HL-60 (cell line): ENCODE measurements around the gene MSRB3.

Source experiments
- DNase-seq, 2 experiments: peaks; one replicate each; pipeline ENCODE4 v3.0.0-alpha.2; 2010 to 2020; ENCODE audit warnings: low read depth in 1 of 2, low spot score in 1 of 2
- H3K27ac ChIP-seq: fragments of 250-450 bp; sonication (Bioruptor Pico); replicated peaks from 2 replicates; pipeline ENCODE4 v1.5.1; 2020; ENCODE audit warnings: mild to moderate bottlenecking, moderate library complexity
- H3K27me3 ChIP-seq: fragments of 250-450 bp; sonication (Bioruptor Pico); 2 replicates; pipeline ENCODE4 v1.5.1; 2021; ENCODE audit warnings: mild to moderate bottlenecking, moderate library complexity; ENCODE audit not compliant: insufficient read depth, poor library complexity, severe bottlenecking
- H3K4me3 ChIP-seq: replicated peaks from 2 replicates; pipeline ENCODE4 v1.5.1; 2011; ENCODE audit warnings: mild to moderate bottlenecking, control low read depth, low read length; ENCODE audit not compliant: insufficient read depth
- GABPA ChIP-seq: IDR thresholded peaks from 2 replicates; pipeline ENCODE4 v1.6.1; 2012; ENCODE audit warnings: low read depth
- POLR2AphosphoS5 ChIP-seq: IDR thresholded peaks from 2 replicates; pipeline ENCODE4 v1.6.1; 2012; ENCODE audit warnings: low read depth
- REST ChIP-seq: IDR thresholded peaks from 2 replicates; pipeline ENCODE4 v1.6.1; 2012; ENCODE audit warnings: low read depth; ENCODE audit not compliant: insufficient replicate concordance
- SPI1 ChIP-seq: IDR thresholded peaks from 2 replicates; pipeline ENCODE4 v1.6.1; 2012; ENCODE audit warnings: low read depth, mild to moderate bottlenecking, borderline replicate concordance
- TF ChIP-seq, protein P1 (sequence below): IDR thresholded peaks from one replicate; pipeline ENCODE4 v1.5.1; 2011; ENCODE audit warnings: low read length, control low read depth, inconsistent platforms; ENCODE audit not compliant: insufficient read depth

MSRB3 gene

DNA sequence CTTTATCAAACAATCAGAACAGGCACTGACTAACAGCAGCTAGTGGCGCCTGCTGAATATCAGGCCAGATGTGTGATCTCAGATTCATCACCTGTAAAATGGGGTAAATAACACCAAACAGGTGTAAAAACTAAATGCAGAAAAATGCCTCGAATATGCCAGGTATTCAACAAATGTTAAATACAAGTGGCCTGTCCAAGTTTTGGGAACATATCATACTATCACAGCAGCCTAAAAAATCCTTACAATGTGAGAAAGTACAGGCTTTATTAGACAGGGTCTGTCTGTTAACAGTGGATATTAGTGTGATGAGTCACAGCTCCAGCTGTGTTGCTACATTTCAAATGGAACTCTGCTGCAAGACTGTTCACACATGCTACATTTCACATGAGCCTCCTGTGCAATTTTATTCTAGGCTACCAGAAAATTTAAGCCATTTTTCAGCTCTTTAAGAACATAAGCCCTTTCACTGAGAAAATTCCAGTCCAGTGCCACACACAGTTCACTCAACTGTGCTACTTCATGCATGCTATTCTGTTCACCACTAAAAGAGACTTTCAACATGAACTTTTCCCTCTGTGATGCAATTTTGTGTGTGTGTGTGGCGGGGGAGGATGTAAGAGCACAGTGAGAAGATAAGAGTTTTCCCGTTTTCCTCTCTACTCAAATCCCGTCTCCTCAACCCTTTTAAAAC lies 56.7 kb downstream of the MSRB3 start:
- Histone ChIP-seq H3K27me3 (no peaks in the 10 kb centered on the region), H3K4me3 (no peak overlapping the region), H3K27ac (no peak overlapping the region)
- DNase-seq: peak in 1 of 2 experiments; percentile 10
- TF ChIP-seq POLR2AphosphoS5 (no peak), GABPA (no peak)

- H3K27me3 ChIP-seq: no peaks in the 10 kb centered on the region
- DNase-seq: no peak
- H3K27ac ChIP-seq: no peak overlapping the region
- TF ChIP-seq, protein P1, sequence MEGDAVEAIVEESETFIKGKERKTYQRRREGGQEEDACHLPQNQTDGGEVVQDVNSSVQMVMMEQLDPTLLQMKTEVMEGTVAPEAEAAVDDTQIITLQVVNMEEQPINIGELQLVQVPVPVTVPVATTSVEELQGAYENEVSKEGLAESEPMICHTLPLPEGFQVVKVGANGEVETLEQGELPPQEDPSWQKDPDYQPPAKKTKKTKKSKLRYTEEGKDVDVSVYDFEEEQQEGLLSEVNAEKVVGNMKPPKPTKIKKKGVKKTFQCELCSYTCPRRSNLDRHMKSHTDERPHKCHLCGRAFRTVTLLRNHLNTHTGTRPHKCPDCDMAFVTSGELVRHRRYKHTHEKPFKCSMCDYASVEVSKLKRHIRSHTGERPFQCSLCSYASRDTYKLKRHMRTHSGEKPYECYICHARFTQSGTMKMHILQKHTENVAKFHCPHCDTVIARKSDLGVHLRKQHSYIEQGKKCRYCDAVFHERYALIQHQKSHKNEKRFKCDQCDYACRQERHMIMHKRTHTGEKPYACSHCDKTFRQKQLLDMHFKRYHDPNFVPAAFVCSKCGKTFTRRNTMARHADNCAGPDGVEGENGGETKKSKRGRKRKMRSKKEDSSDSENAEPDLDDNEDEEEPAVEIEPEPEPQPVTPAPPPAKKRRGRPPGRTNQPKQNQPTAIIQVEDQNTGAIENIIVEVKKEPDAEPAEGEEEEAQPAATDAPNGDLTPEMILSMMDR: no peak
- no peak for TF ChIP-seq REST
- no peak for TF ChIP-seq SPI1
- TF ChIP-seq GABPA: no peak
- TF ChIP-seq POLR2AphosphoS5: no peak
- no peak overlapping the region for H3K4me3 ChIP-seq
Measured at GRCh38 chr12:65335981-65336380, 57.5 kb downstream of the MSRB3 start.

DNA sequence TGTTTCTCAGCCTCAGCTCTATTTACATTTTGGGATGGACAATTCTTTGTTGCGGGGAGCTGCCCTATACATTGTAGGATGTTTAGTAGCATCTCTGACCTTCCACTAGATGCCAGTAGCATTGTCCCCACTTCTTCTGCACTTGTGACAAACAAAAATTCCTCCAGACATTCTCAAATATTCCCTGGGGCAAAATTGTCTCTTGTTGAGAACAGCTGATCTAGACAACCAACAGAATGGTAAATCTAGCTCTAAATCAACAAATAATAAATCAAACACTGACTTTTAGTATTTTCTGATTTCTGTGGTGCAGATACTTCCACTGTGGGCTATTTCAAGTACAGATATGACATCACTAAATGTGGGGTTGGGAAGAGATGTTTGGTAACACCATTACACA lies 60.7 kb downstream of the MSRB3 start:
- H3K27me3 ChIP-seq: no peaks in the 10 kb centered on the region
- H3K27ac ChIP-seq: no peak overlapping the region
- no peak for TF ChIP-seq GABPA
- no peak for TF ChIP-seq SPI1
- TF ChIP-seq, protein P1: no peak
- TF ChIP-seq REST: no peak
- no peak for TF ChIP-seq POLR2AphosphoS5
- no peak overlapping the region for H3K4me3 ChIP-seq
- DNase-seq: no peak

DNA sequence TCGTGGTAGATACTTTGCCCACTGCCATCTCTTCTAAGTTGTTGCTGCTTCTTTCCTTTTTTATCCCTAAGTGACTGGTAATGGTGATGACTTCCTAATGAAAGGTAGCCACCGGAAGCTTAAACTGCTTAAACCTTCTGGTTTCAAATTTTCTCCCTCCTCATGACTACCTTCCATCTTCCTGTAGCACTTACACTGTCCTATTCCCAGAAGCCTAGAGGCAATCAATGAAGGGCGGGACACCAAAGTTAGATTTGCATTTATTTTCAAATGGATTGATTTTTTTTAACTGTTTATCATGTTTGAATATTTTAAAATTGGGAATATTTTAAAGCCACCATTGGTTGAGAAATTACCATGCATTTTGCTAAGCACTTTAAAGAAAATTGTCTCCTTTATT lies 64.7 kb downstream of the MSRB3 start:
- Histone ChIP-seq H3K27ac (no peak overlapping the region), H3K27me3 (no peaks in the 10 kb centered on the region), H3K4me3 (no peak overlapping the region)
- DNase-seq: no peak
- TF ChIP-seq SPI1: no peak

DNA sequence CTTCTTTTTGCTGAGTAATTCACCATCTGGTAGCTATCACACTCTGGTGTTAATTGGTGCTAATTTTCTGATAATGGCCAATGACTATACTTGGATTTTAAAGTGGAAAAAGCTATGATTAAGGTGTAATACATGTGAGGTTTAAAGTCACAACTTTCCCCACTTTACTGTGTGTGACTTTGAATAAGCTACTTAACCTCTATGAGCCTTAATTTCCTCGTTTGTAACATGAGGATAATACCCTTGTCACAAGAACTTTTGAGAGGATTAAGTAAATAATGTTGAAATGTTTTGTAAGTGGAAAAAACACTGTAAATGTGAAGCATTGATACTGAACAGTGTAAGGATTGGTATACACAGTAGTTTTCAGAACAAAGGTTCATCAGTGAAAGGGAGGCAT lies 65.3 kb downstream of the MSRB3 start:
- no peak overlapping the region for H3K27ac ChIP-seq
- TF ChIP-seq SPI1: no peak
- no peak for TF ChIP-seq GABPA
- TF ChIP-seq REST: no peak
- no peak for TF ChIP-seq POLR2AphosphoS5
- TF ChIP-seq, protein P1: no peak

More for the DNA sequence above, 65.3 kb downstream of the MSRB3 start:
- no peaks in the 10 kb centered on the region for H3K27me3 ChIP-seq
- no peak overlapping the region for H3K4me3 ChIP-seq
- no peak for DNase-seq
